Hindlimb muscle (tissue), 1 donor: Measurements from ENCODE around the gene AMZ1. TPM values are rescaled to one million over a fixed set of nuclear protein-coding genes. Genes with fewer than 3 reads are reported as not detected.
"Not testable (repeated sequence)": the region's sequence is repeated elsewhere in the genome, so short reads cannot be mapped to it uniquely, and the experiment has no call there.

ENCODE experiments used
- DNase-seq: peaks from one replicate; pipeline ENCODE4 v3.0.0-alpha.2; 2013
- polyA plus RNA-seq: library from polyadenylated mRNA; unstranded; fragments of 120-200 nt; gene quantifications from one replicate; pipeline ENCODE4 v1.2.1, GENCODE V29; 2013; ENCODE audit not compliant: insufficient read length

AMZ1 gene
- polyA plus RNA-seq, 1 donor = 0.67 TPM

DNA sequence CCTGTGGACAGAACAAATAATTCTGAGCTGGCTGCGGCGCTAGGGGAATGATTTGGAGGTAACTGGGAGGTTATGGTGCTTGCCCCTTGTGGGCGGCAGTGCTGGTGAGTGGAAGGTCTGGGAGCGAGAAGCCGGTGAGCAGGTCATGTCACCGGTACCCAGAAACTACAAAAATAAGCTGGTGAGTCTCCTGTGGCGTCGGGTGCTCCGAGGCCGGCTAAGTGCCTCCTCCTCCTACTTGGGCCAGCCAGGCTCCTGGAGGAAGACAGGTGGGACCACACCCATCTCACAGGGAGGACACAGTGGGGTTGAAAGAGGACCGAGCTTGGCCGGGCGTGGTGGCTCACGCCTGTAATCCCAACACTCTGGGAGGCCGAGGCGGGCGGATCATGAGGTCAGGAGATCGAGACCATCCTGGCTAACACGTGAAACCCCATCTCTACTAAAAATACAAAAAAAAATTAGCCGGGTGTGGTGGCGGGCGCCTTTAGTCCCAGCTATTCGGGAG is 4.0 kb downstream of the AMZ1 start:
- not testable (repeated sequence) for DNase-seq

DNA sequence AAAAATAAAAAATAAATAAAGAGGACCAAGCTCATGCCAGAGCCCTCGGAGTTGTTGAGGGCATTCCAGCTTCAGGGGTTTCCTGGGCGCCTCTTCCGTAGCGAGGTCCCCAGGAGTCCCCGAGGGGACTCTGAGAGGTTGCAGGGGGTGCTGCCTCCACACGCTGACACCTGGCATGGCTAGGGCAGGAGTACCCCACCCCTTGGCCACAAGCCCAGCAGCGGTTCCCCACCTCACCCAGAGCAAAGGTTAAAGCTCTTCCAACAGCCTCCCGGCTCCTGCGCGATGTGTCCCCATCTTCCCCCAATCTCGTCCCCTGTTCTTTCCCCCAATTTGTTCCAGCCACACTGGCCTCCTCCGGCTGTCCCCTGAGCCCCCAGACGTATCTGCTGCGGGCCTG is 4.5 kb downstream of the AMZ1 start:
- DNase-seq = no peak

DNA sequence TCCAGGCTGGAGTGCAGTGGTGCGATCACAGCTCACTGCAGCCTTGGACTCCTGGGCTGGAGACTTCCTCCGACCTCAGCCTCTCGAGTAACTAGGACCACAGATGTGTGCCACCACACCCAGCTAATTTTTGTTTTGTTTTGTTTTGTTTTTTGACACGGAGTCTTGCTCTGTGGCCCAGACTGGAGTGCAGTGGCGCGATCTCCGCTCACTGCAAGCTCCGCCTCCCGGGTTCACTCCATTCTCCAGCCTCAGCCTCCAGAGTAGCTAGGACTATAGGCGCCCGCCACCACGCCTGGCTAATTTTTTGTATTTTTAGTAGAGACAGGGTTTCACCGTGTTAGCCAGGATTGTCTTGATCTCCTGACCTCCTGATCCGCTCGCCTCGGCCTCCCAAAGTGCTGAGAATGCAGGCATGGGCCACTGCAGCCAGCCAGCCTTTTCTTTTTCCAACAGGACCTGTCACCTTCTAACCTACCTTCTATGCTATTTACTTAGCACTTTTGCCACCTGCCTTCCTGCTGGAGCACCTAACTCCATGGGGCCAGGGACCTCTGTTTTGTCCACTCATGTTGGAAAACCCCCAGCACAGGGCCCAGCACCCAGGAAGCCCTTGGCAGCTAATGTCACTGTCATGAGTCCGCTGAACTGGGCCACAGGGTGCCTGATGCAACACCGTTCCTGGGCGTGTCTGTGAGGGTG is 5.6 kb downstream of the AMZ1 start:
- DNase-seq = not testable (repeated sequence)

DNA sequence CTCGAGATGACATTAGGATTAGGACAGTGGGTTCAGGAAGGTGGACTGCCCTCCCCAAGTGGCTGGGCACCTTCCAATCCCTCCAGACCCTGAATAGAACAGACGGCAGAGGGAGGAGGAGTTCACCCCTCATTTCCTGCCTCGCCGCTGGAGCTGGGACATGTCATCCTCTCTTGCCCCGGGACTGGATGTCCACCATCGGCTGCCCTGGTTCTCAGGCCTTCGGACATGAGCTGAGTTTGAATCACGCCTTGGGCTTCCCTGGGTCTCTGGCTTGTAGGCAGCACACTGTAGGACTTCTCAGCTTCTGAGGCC is 6.1 kb downstream of the AMZ1 start:
- not testable (repeated sequence) for DNase-seq

DNA sequence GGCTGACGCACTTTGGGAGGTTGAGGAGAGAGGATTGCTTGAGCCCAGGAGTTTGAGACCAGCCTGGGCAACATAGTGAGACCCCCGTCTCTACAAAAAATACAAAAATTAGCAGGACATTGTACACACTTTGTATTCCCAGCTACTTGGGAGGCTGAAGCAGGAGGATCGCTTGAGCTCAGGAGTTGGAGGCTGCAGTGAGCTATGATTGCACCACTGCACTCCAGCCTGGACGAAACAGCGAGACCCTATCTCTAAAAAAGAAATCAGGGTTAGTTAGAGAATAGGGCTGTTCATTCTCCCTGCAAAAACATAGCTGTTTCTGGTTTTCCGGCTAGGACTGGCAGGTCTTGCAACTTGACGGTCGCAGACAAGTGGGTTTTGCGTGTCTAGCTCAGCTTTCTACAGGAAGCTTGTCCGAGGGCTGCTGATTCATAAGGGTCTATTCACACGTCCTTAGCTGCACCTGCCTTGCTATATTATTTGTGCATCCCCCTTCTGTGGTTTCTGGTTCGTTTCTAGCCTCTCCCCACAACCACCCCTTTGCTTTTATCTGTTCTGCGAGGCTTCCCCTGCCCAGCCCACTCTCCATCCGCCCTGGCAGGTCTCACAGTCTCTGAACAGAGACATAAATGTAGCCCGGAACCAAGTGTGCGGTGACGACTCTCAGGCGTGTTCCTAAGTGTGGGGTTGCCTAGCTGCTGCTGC is 10.7 kb downstream of the AMZ1 start:
- DNase-seq = no peak

DNA sequence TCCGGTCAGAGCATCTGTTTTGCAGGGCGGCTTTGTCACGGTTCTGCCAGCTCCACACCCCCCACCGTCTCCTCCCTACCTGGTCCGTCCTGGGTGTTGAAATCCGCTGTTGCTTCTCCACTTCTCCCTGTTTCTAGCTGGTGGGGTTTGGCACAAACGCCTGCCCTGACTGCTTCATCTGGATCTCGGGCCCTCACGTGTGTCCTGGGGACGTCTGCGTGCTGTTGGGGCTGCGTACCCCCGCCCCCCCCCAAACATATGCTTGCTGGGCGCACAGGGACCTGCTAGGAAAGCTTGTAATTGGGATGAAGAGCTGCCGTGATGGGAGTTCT is 11.3 kb downstream of the AMZ1 start:
- DNase-seq = no peak

DNA sequence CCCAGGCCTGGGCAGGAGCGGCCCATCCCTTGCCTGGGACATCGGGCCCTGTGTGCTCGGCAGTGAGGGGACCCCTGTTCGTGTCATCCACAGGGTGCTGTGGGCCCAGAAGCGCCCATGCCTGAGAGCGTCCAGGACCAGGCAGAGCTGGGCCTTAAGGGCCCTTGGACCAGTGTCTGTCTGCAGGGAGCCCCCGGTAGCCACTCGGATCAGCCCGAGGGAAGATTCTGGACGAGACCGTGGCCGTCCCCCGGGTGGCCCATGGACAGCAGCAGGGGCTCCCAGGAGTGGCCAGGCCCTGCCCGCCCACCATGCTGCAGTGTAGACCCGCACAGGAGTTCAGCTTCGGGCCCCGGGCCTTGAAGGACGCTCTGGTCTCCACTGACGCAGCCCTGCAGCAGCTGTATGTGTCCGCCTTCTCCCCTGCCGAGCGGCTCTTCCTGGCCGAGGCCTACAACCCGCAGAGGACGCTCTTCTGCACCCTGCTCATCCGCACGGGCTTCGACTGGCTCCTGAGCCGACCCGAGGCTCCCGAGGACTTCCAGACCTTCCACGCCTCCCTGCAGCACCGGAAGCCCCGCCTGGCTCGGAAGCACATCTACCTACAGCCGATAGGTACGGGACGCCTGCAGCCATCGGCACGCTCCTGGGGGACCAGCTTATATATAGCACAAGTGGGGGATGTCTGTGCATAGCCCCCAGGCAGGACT is 12.3 kb downstream of the AMZ1 start:
- no peak for DNase-seq

DNA sequence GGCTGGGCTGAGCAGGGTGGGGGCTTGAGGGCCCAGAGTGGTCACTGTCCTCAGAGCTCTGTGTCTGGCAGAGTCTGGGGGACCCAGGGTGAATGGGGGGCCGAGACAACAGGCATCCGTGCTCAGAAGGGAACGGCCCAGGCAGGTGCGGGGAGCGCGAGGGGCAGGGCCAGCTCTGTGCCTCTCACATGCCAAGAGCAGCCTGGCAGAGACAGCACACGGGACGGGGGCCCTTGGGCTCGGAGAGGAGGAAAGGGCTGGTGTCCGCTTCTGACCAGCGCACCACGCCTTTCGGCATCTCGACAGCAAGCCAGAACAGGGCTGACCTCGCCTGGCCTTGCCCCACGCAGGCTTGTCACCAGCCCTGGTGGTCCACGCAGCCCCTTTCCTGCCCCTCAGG is 13.4 kb downstream of the AMZ1 start:
- no peak for DNase-seq

DNA sequence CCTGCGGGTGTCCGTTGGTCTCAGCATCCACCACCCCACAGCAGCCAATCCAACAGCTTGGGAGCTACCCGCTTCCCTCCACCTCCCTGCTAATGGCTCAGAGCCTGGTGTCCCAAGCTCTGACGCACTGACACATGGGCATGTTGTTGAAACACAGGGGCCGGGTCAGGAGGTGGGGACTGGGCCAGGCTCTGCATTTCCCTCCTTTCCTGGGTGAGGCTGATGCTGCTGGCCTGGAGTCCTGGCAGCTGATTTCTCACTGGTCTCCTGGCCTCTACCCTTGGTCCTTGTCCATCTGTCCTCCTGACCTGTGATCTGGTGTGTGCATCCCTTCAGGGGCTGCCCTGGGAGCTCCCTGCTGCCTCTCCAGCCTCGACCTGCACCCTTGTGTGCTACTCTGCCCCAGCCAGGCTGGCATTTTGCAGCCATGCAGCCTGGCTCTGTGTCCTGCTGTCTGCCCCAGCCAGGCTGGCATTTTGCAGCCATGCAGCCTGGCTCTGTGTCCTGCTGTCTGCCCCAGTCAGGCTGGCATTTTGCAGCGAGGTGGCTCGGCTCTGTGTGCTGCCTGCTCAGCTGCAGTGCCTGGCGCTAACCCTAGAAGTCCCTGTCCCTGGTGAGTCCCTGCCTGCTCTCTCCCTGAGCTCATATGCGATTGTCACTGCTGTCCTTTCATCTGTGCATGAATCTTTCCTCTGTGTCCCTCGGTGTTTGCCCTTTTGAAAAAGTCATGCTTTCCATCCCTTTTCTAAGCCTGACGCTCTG is 14.0 kb downstream of the AMZ1 start:
- DNase-seq = no peak

DNA sequence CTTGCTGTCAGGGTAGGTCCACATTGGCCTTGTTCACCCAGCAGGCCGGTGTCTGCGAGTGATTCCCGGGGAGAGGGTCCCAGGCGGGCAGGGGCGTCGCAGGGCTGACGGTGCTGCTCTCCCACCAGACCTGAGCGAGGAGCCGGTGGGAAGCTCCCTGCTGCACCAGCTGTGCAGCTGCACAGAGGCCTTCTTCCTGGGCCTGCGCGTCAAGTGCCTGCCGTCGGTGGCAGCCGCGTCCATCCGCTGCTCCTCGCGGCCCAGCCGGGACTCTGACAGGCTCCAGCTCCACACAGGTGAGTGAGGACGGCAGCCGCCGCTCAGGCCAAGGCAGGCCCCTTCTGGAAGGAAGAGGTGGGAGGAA is 14.6 kb downstream of the AMZ1 start:
- no peak for DNase-seq

DNA sequence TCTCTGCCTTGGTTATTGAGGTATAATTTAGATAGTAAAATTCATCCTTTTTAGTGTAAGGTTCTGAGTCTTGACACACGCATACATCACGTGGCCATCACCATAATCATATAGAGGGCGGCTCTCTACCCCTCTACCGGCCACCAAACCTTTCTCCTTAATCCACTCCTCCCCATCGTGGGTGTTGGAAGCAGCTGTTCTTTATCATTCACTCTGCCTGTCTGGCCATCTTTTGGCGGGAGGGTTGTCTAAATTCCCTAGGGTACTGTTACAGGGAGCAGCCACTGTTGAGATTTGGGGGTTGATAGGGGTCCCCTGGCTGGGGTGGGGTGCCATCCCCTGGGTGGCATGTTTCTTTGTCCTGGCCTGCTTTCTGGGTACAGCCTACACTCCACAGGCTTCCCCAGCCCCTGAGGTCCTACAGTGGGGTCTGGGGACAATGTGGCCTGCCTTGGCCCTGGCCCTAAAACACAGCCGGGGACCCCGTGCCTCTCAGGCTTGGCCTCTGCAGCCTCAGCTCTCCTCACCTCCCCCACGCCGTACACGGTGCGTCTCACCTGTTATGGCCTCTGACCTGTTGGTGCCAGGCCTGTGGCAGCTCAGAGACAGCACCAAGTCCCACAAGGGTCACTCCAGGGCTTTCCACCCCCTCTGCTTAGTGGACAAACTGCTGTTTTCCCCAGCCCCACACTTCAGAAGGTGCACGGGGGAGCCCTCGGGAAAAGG is 17.5 kb downstream of the AMZ1 start:
- DNase-seq = no peak

DNA sequence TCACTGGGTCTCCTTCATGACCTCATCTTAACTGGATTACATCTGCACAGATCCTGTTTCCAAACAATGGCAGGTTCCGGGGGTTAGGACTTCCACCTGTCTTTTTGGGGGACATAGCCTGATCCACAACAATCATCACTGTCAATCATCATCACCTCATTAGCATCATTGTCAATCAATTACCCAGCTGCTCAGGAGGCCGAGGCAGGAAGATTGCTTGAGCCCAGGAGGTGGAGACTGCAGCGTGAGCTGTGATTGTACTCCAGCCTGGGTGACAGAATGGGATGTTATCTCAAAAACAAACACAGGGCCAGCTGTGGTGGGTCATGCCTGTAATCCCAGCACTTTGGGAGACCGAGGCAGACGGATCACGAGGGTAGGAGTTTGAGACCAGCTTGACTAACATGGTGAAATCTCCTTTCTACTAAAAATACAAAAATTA is 18.7 kb downstream of the AMZ1 start:
- no peak for DNase-seq

DNA sequence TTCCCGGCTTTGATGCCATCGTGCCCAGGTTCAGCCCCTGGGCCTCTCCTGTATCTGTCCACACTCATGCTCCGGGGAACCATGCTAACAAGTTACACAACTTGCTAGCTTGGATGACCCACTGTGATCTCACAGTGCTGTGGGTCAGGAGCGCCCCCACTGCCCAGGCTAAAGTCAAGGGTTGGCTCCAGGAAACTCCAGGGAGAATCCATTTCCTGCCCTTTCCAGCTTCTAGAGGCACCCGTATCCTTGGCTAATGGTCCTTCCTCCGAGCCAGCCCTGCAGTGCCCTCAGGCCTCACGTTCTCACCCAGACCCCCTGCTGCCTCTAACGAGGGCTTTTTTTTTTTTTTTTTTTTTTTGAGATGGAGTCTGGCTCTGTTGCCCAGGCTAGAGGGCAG is 19.5 kb downstream of the AMZ1 start:
- DNase-seq = no peak

DNA sequence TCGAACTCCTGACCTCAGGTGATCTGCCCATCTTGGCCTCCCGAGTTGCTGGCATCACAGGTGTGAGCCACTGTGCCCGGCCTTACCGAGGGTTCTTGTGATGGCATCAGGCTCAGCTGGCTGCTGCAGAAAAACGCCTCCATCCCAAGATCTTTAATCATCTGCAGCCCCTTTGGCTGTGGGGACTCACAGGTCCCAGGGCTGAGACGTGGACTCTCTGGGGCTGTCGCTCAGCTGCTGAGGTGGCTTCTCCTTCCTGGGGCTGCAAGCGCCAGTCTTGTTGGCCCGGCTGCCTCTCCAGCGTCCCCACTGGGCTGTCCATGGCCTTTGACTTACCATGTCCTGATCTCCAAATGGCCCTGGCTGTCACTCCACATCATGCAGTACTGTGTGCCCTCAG is 20.0 kb downstream of the AMZ1 start:
- no peak for DNase-seq

DNA sequence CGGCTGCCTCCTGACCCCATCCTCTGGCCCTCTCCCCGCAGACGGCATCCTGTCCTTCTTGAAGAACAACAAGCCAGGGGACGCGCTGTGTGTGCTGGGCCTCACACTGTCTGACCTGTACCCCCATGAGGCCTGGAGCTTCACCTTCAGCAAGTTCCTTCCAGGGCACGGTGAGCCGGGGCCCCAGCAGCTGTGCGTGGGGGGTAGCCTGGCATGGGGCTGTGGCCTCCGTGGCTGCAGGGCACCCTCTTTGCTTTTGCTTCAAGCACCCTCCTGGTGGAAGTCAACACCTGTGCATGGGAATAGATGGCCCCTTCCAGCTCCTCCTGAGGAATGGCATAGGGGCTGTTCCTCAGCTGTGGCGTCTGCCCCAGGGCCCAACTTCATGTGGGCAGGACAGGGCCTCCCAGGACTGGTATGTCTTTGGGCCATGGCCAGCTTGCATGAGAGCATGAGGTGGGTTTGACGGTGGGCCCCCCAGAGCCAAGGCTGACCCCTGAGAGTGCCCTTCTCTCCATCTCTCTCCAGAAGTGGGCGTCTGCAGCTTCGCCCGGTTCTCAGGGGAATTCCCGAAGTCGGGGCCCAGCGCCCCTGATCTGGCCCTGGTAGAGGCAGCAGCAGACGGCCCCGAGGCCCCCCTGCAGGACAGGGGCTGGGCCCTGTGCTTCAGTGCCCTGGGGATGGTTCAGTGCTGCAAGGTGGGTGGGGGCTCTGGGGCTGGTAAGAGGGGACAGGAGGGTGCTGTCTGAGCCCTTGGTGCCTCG is 20.7 kb downstream of the AMZ1 start:
- DNase-seq = no peak

DNA sequence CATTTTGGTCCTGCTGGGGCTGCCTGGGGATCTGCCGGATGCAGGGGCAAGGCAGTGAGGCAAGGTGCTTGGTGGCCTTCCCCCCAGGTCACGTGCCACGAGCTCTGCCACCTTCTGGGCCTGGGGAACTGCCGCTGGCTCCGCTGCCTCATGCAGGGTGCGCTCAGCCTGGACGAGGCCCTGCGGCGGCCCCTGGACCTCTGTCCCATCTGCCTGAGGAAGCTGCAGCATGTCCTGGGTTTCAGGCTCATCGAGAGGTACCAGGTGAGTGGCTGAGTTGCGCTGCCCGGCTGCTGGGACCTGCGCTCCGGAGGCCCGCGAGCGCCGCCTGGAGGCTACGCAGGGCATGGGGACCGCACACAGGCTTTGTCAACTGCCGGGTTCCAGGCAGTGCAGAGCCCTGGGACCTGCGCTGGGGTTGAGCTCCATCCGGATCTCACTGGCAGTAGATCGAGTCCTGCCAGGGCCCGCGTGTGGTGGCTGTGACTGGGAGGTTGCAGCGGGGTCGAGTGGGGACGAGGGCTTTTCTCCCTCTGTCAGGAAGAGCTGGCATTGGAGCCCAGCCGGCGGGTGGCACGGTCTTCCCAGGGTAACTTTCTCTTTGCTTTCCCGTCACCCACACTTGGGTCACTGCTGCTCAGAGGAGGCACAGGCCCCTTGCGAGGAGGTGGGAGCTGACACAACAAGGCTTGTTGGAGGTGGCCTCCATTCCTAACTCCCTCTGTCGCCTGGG is 21.7 kb downstream of the AMZ1 start:
- DNase-seq = peak; percentile 72

DNA sequence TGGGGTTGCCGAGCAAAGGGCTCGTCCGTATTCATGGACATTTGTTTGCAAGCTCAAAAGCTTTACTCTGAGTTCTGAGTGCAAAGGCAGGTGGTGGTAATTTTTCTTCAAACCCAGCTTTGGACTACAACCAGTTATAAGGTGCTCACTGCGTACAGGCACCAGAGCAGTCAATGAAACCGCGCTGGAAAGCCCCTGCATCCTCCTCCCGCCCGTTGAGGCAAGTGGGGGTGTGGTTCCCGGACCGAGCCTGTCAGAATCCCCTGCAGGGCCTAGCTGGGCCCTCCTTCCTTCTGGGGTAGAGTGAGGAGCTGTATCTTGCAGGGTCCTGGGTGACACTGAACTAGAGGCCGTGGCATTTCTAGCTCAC is 22.3 kb downstream of the AMZ1 start:
- no peak for DNase-seq

DNA sequence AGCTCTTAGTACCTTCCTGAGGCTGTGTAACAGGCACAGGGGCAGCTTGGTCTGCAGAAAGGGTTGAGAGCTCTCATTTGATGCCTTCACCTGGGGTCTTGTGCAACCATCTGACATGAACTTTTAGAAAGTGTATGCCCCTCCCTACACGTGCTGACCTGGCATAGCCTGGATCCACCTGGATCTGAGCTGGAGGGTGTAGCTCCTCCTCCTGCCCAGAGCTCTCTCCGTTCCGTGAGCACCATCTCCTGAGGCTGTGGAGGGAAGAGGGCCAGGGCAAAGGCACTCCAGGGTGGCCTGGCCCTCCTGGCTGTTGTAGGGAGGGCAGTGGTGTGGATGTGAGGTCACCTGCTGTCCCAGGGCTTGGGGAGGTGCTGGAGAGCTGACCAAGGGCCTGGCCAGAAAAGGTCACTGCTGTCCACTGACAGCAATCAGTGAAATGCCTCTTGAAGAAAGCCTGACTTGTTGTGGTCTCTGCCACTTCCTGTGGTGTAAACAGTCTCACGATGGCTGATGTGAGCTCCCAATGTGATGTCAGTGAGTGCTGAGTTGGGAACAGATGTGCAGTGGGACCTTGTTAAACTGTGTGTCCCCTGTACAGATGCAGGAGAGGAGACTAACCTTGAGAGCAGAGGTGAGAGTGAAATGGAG is 23.0 kb downstream of the AMZ1 start:
- DNase-seq = no peak

DNA sequence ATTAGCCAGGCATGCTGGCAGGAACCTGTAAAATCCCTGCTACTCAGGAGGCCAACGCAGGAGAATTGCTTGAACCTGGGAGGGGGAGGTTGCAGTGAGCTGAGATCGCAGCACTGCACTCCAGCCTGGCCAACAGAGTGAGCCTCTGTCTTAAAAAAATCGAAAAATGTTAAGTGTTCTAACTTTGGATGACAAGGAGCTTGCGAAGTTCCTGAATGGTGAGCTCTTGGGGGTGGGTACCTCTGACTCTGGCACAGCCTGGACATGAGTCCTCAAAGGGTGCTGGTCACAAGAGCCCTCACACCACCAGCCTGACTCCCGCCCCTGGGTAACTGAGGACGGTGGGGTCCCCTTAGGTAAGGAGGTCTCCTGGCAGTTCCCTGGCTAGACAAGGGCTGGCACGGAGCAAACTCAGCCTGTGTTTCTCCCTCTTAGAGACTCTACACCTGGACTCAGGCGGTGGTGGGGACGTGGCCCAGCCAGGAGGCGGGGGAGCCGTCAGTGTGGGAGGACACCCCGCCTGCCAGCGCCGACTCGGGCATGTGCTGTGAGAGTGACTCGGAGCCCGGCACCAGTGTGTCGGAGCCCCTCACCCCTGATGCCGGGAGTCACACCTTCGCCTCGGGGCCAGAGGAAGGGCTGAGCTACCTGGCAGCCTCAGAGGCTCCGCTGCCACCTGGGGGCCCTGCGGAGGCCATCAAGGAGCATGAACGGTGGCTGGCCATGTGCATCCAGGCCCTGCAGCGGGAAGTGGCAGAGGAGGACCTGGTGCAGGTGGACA is 24.1 kb downstream of the AMZ1 start:
- DNase-seq = no peak

DNA sequence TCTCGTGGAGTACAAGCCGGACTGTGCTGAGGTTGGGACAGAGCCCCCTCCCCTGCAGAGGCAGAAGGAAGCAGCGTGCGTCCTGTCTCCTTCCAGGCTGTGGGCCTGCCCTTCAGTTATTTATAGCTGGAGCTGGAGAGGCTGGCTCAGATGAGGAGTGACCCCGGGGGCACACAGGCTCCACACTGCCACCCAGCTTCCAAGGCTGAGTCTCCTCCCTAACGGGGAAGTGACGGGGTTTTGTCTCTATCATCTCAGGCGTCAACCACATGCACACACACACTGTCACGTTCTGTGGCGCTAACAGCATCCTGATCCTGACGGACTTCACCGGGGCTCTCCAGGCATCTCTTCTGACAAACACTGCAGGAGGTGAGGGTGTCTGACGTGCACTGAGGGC is 25.4 kb downstream of the AMZ1 start:
- DNase-seq = no peak
